ENCODE measurements around the gene IFNG-AS1.

DNA sequence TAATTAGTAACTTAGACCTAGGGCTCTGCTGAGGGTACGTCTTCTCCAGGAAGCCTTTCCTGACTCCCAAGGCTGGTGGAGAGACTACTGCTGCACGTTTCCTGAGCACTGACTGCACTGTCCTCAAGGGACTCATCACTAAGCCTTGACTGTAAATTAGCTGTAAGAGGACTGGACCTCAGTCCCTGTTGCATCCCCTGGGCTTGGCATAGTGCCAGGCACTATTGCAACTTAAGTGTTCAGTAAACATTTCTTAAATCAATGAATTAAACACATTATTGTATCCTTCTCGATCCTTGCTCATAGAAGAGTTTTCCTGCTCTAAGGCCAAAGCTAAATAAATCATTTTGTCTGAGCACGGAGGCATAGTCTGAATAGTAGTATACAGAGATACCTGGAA is 31.9 kb upstream of the IFNG-AS1 start:
- no peak for TF ChIP-seq EZH2 (IDR thresholded peaks at IDR 0.05; ENCODE audit: borderline replicate concordance)
- TF ChIP-seq CTCF (IDR thresholded peaks at IDR 0.05; ENCODE audit: poor library complexity) = no peak
- no peak for TF ChIP-seq EZH2phosphoT487 (IDR thresholded peaks at IDR 0.05; ENCODE audit: low read depth, severe bottlenecking, unreplicated experiment)

Data from hepatocyte (in vitro differentiated cells).